IPS-18c (cell line): ENCODE data around the gene HOXA2.

Experiments
- H3K4me3 ChIP-seq: 2 replicates; pipeline ENCODE4 v1.7.0; 2013; ENCODE audit warnings: low read depth, mild to moderate bottlenecking, low read length, moderate library complexity; ENCODE audit not compliant: insufficient read depth
- H3K9me3 ChIP-seq: one replicate; pipeline ENCODE4 v1.6.1; 2013; ENCODE audit warnings: mild to moderate bottlenecking, low read length, moderate library complexity; ENCODE audit not compliant: control insufficient read depth, insufficient read depth

The HOXA2 gene

GRCh38 chr7:27097686-27098577, 4.6 kb downstream of the HOXA2 start:
- peak overlapping the region; percentile 28; the same call in 1 of the 2 replicates for H3K4me3 ChIP-seq

DNA sequence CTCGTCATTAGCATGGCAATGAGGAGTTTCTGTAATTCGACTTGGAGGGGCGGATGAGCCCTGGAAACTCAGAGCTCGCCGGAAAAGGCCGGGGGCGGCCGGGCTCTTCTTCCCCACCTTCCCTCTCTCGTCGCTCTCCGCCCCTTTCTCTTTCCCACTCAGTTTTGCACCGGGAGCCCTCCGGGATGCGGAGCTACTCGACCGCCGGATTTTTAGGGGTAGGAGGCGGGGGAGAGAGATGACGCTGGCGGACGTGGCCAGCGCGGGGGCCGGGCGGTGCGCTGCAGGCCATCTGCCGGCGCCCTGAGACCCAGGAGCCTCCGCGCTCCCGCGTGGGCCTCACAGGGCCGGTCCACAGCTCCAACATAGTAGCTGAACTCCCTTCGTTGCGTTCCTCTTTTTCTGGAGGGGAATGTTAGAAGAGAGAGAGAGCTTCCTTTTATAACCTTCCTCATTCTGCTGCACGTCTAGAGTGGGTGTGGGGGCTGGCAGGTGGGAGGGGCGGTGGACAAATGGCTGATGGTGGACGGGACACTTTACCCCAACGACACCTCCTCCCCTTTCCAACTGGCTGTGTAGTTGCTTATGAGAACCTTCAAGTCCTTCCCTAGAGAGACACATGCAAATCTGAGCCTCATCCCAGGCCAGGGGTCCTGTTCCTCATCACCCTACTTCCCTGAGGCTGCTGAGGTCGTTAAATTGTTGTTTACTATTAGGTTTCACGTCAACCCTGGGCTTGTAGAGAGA, 5.5 kb downstream of the HOXA2 start:
- Histone ChIP-seq H3K4me3 (peak overlapping the region; percentile 63), H3K9me3 (peaks cover 2% of the 10 kb centered on the region)

More at GRCh38 chr7:27097686-27098577, 4.6 kb downstream of the HOXA2 start:
- H3K9me3 ChIP-seq: peaks cover 2% of the 10 kb centered on the region

DNA sequence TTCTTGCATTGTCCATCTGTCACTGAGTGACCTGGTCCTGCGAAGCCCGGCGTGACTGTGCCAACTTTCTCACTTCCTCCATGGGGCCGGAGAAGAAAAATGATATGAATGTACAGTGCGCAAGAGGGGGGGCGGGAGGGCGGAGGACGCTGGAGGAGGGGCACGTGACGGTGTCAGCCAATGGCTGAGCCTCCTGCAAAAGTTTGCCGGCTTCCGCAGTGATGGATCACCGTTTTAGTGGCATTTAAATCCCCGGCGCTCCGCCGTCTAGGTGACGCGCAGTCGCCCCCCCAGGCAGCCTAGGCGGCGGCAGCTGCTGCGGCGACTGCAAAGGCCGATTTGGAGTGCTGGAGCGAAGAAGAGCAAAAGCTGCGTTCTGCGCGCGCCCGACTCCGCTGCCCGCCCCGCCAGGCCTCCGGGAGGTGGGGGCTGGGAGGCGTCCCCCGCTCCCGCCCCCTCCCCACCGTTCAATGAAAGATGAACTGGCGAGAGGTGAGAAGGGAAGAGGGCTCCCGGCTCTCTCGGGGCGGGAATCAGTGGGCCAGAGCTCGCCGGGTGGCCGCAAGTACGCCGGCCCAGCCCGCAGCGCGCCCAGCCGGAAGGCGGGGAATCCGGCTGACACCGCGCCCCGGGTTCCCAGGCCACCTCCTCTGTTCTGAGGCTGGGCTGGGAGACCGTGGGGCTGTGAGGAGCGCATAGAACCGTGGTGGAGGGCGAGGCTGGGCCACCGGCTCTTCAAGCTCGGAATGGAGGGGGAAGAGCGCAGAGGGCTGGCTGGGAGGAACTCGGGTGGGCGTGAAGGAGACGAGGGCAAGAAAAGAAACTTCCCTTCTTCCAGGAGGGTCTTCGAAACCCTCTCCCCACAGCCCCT, 6.4 kb downstream of the HOXA2 start, which contains the start of gene HOXA1:
TSS of gene HOXA1 (minus strand) at position 104 of the 871 bp plus-strand sequence. CDS start at position 16, 88 bp downstream.
- H3K9me3 ChIP-seq: peaks cover 2% of the 10 kb centered on the region
- peak within 1 kb of the TSS; percentile 63 for H3K4me3 ChIP-seq

DNA sequence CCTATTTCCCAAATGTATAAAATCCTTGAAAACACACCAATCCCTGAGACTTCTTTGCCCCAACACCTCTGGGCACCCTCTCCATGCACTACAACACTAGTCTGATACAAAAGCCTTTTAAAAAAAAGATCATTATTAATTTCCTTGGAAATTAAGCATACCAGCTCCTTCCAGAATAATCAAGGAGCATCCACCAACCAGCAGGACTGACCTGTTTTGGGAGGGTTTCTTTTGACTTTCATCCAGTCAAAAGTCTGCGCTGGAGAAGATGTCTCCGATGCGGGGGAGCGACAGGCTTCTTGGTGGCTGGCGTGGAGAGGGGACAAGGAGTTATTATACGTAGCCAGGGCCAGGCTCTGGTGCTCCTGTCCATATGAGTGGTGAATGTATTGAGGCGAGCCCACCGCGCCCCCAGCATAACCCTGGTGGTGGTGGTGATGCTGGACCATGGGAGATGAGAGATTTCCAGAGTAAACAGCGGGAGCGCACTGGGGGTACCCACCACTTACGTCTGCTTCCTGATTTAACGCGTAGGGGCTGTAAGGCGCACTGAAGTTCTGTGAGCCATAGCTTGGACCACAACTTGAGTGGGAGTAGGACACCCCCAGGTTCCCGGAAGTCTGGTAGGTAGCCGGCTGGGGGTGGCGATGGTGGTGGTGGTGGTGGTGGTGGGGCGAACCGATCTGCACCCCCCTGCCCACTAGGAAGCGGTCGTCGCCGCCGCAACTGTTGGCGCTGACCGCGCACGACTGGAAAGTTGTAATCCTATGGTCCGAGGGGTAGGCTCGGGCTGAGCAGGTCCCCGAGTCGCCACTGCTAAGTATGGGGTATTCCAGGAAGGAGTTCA, 7.2 kb downstream of the HOXA2 start:
- Histone ChIP-seq H3K4me3 (peak overlapping the region; percentile 63; the same call in 1 of the 2 replicates), H3K9me3 (peaks cover 2% of the 10 kb centered on the region)

- Histone ChIP-seq H3K4me3 (no peak overlapping the region), H3K9me3 (peaks cover 2% of the 10 kb centered on the region)
These were observed 8.0 kb downstream of the HOXA2 start for GRCh38 chr7:27094304-27095049.

- Histone ChIP-seq H3K9me3 (peaks cover 2% of the 10 kb centered on the region), H3K4me3 (no peak overlapping the region)
These were observed 9.1 kb downstream of the HOXA2 start for GRCh38 chr7:27093184-27093895.

DNA sequence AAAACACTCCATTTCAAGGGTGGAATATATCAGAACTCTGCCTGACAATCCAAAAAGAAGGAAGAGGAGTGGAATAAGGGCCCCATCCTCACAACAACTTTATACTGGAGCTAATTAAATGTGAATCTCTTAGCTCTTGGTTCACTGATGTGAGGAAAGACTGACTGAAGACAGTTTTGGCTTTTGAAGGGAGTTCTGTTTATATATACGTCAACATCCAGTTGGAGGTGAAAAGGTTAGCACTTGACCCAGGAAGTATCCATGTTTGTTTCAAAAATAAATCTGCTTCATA, 9.7 kb downstream of the HOXA2 start:
- Histone ChIP-seq H3K4me3 (no peak overlapping the region), H3K9me3 (peaks cover 2% of the 10 kb centered on the region)

DNA sequence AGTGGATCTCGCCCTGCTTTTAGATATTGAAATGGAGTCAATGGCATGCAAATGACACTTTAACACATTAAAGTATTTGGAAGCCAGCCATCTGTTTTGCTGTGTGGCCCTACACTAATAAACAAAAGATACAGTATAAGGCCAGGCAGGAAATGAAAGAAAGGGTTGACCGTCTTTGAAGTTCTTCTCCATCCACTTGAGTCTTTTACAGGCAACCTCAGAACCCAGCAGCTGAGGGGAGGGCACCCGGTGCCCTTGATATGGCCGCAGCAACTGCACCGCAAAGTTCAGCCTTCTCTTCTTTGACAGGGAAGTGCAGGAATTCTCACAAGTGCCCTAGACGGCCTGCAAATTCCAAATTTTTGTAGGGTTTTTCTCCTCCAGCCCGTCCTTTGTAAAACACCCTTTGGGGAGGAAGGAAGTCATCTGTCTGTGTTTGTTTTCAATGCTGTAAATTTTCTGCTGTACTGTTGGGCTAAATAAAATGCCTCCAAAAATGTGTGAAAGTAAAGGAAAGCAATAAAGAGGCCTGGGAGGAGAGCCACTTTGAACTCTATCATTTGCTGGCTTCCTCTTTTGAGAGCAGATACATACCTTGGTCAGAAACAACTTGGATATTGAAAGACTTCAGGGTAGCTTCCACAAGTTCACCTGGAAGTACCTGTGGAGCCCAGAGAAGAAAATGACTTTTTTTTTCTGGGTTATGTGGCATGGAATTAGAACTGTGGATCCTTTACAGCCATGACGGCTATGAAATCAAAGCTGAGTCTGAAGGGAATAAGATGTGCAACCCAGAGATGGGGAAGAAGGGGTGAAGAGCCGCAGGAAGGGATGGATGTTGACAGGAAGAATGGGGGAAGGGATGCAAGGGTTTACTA, 10.3 kb downstream of the HOXA2 start:
- Histone ChIP-seq H3K4me3 (peak overlapping the region; percentile 15; the same call in 1 of the 2 replicates), H3K9me3 (peaks cover 2% of the 10 kb centered on the region)

DNA sequence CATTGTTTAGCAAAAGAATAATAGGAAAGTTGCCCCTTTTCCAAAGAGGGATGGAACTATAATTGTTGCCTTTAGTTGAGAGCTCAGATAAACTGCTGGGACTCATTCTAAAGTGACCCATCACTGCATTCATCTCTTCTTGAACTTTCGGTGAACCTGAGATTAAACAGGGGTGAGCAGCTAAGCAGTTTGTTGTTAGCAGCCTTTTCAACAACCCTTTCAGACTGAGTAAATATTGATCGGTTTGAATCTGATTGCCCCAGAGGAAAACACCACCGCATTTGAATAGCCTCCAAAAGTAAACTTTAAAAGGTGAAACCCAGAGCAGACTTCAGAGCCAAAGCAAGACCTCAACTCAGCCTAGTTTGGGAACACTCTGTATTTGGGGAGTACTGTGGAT, 11.4 kb downstream of the HOXA2 start:
- Histone ChIP-seq H3K9me3 (peaks cover 2% of the 10 kb centered on the region), H3K4me3 (no peak overlapping the region)

GRCh38 chr7:27088002-27088922, 14.2 kb downstream of the HOXA2 start:
- Histone ChIP-seq H3K4me3 (no peak overlapping the region), H3K9me3 (no peaks in the 10 kb centered on the region)

- H3K9me3 ChIP-seq: no peaks in the 10 kb centered on the region
- no peak overlapping the region for H3K4me3 ChIP-seq
These were observed 18.8 kb downstream of the HOXA2 start for GRCh38 chr7:27083646-27084045.

DNA sequence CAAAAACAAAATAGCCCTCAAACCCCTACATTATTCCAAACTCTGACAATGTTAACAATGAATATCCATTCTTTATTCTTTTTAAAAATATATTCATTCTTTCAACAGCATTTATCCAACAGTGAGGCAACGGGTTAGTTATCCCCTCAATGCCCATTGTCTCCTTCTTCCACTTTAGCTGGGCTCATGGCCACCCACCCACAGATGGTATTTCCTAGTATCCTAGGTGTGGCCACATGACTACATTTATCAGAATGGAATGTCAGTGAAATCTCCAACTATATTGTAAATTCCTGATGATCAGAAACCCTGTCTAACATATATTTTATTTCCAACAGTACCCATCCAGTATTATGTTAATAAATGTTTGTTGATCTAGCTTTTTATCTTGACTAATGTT, 20.3 kb downstream of the HOXA2 start:
- H3K9me3 ChIP-seq: no peaks in the 10 kb centered on the region
- no peak overlapping the region for H3K4me3 ChIP-seq

DNA sequence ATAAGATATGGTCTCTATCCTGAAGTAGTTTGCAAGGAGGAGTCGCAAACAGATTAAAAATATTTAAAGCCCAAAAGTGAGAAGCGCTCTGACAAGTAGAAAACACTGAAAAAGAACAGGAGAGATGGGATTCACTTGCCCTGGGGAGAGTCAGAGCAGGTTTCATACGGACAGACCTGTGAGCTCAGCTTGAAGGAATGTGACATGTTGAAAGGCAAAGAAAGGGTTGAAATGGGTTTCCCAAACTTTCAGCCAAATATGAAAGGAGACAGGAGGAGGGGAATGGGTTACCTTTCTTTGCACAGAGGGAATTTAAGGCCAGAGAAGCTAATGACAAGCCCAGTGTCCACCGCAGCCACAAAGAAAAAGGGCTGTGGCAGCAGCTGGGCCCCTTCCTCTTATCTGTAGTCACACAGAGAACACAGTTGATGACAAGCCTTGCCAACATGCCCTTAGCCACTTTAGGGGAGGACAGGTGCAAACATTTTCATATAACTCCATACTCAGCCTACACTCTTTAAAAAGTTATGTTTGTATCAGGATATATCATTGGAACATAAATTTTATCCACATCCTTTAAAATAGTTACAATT, 21.5 kb downstream of the HOXA2 start:
- Histone ChIP-seq H3K9me3 (no peaks in the 10 kb centered on the region), H3K4me3 (no peak overlapping the region)
